Suprapubic skin (tissue), 4 donors: ENCODE measurements around the gene CTU2. TPM values are rescaled to one million over a fixed set of nuclear protein-coding genes. Genes with fewer than 3 reads are reported as not detected.

Experiments used
- DNase-seq, 2 donors: peaks; one replicate each; pipeline ENCODE4 v3.0.0-alpha.2; 2019; ENCODE audit warnings: low spot score in 2 of 2
- H3K27ac ChIP-seq: fragments of 200-600 bp; sonication (generic); one replicate; pipeline ENCODE4 v1.5.1; 2019
- H3K27me3 ChIP-seq: fragments of 200-600 bp; sonication (generic); one replicate; pipeline ENCODE4 v1.5.1; 2019
- H3K36me3 ChIP-seq: fragments of 200-600 bp; sonication (generic); one replicate; pipeline ENCODE4 v1.5.1; 2019
- H3K4me1 ChIP-seq: fragments of 200-600 bp; sonication (generic); one replicate; pipeline ENCODE4 v1.5.1; 2019
- H3K4me3 ChIP-seq: fragments of 200-600 bp; sonication (generic); one replicate; pipeline ENCODE4 v1.5.1; 2019; ENCODE audit warnings: mild to moderate bottlenecking
- H3K9me3 ChIP-seq: fragments of 200-600 bp; sonication (generic); one replicate; pipeline ENCODE4 v1.5.1; 2019
- CTCF ChIP-seq, 2 donors: fragments of 200-600 bp in 1 of 2; fragments of 450-650 bp in 1 of 2; sonication (generic) in 1 of 2; IDR thresholded peaks; one replicate each; pipeline ENCODE4 v1.5.1; 2016 to 2019; ENCODE audit warnings: antibody characterized with exemption in 2 of 2, mild to moderate bottlenecking in 1 of 2, moderate library complexity in 1 of 2
- EP300 ChIP-seq: sonication (generic); formaldehyde crosslinking; IDR thresholded peaks from one replicate; pipeline ENCODE4 v1.6.1; 2017; ENCODE audit warnings: antibody characterized with exemption
- POLR2A ChIP-seq, 2 donors: fragments of 450-650 bp; IDR thresholded peaks; one replicate each; pipeline ENCODE4 v1.6.1; 2017; ENCODE audit warnings: antibody characterized with exemption in 2 of 2, mild to moderate bottlenecking in 2 of 2, moderate library complexity in 2 of 2
- POLR2AphosphoS5 ChIP-seq, 3 donors: sonication (generic); formaldehyde crosslinking; IDR thresholded peaks; one replicate each; pipeline ENCODE4 v1.6.1; 2017; ENCODE audit warnings: antibody characterized with exemption in 3 of 3
- WGBS: methylation state at CpG from one replicate; pipeline ENCODE4 v1.1.5; 2018; 5-methylcytosine and 5-hydroxymethylcytosine counted together
- total RNA-seq, 4 donors: library from RNA; depleted of rRNA; stranded (reverse); fragments of >200 nt; gene quantifications; one replicate each; pipeline ENCODE4 v1.1.0, GENCODE V29; 2016

CTU2 gene
- total RNA-seq, 4 donors from 2014 or later: 7.8 to 17.8 (median 10.9) TPM

- H3K9me3 ChIP-seq: no peaks in the 10 kb centered on the region
- WGBS: 10% methylated on average over 11 of the region's 17 CpGs
- TF ChIP-seq CTCF (IDR thresholded peaks at IDR 0.05): no peak
- no peak for TF ChIP-seq POLR2A (IDR thresholded peaks at IDR 0.05)
- no peak for TF ChIP-seq EP300
- TF ChIP-seq POLR2AphosphoS5 (IDR thresholded peaks at IDR 0.05): no peak
- no peaks in the 10 kb centered on the region for H3K27me3 ChIP-seq
- H3K4me3 ChIP-seq: no peak overlapping the region
- H3K36me3 ChIP-seq: peaks cover 6% of the 10 kb centered on the region
- H3K27ac ChIP-seq: no peak overlapping the region
- DNase-seq: no peak
- peaks cover 36% of the 10 kb centered on the region for H3K4me1 ChIP-seq
Measured at GRCh38 chr16:88746506-88746905, 40.2 kb downstream of the CTU2 start.

GRCh38 chr16:88747588-88748301, 41.4 kb downstream of the CTU2 start:
- Histone ChIP-seq H3K27ac (no peak overlapping the region), H3K36me3 (peaks cover 5% of the 10 kb centered on the region), H3K9me3 (no peaks in the 10 kb centered on the region), H3K4me1 (peaks cover 36% of the 10 kb centered on the region), H3K27me3 (no peaks in the 10 kb centered on the region), H3K4me3 (no peak overlapping the region)
- no peak for DNase-seq
- 89% methylated on average over 19 of the region's 26 CpGs for WGBS
- TF ChIP-seq CTCF (IDR thresholded peaks at IDR 0.05) (peak in 1 of 2 donors; percentile 24), EP300 (no peak), POLR2A (IDR thresholded peaks at IDR 0.05) (no peak)

- Histone ChIP-seq H3K36me3 (peaks cover 5% of the 10 kb centered on the region), H3K9me3 (no peaks in the 10 kb centered on the region), H3K27ac (no peak overlapping the region), H3K4me1 (peaks cover 35% of the 10 kb centered on the region), H3K27me3 (no peaks in the 10 kb centered on the region), H3K4me3 (no peak overlapping the region)
- TF ChIP-seq POLR2A (IDR thresholded peaks at IDR 0.05) (no peak), CTCF (IDR thresholded peaks at IDR 0.05) (no peak), POLR2AphosphoS5 (IDR thresholded peaks at IDR 0.05) (no peak), EP300 (no peak)
- no peak for DNase-seq
- 68% methylated on average over 8 of the region's 12 CpGs for WGBS
Measured at GRCh38 chr16:88748364-88748763, 42.1 kb downstream of the CTU2 start.

GRCh38 chr16:88749358-88749757, 43.1 kb downstream of the CTU2 start:
- H3K4me3 ChIP-seq: no peak overlapping the region
- 98% methylated on average over 26 of the region's 26 CpGs for WGBS
- peaks cover 5% of the 10 kb centered on the region for H3K36me3 ChIP-seq
- TF ChIP-seq CTCF (IDR thresholded peaks at IDR 0.05): no peak
- no peak for TF ChIP-seq POLR2A (IDR thresholded peaks at IDR 0.05)
- TF ChIP-seq EP300: no peak
- no peak for TF ChIP-seq POLR2AphosphoS5 (IDR thresholded peaks at IDR 0.05)
- no peaks in the 10 kb centered on the region for H3K27me3 ChIP-seq
- H3K27ac ChIP-seq: no peak overlapping the region
- H3K4me1 ChIP-seq: peaks cover 31% of the 10 kb centered on the region
- DNase-seq: no peak
- no peaks in the 10 kb centered on the region for H3K9me3 ChIP-seq

- DNase-seq: no peak
- H3K27ac ChIP-seq: no peak overlapping the region
- peaks cover 38% of the 10 kb centered on the region for H3K4me1 ChIP-seq
- WGBS: 94% methylated on average over 5 of the region's 12 CpGs
- no peaks in the 10 kb centered on the region for H3K9me3 ChIP-seq
- no peak for TF ChIP-seq POLR2A (IDR thresholded peaks at IDR 0.05)
- no peak for TF ChIP-seq EP300
- no peak for TF ChIP-seq POLR2AphosphoS5 (IDR thresholded peaks at IDR 0.05)
- no peak for TF ChIP-seq CTCF (IDR thresholded peaks at IDR 0.05)
- H3K27me3 ChIP-seq: no peaks in the 10 kb centered on the region
- H3K4me3 ChIP-seq: no peak overlapping the region
- H3K36me3 ChIP-seq: peaks cover 5% of the 10 kb centered on the region
Measured at GRCh38 chr16:88750854-88751253, 44.6 kb downstream of the CTU2 start.
